Amygdala (tissue), 56 donors: ENCODE results near the gene KPNA2.

Experiments used
- DNase-seq, 56 donors: peaks; one replicate each; lab custom pipeline; 2025; lab: John Stamatoyannopoulos, UW

The KPNA2 gene

GRCh38 chr17:68094481-68095078 is 59.0 kb downstream of the KPNA2 start:
- no peak for DNase-seq

DNA sequence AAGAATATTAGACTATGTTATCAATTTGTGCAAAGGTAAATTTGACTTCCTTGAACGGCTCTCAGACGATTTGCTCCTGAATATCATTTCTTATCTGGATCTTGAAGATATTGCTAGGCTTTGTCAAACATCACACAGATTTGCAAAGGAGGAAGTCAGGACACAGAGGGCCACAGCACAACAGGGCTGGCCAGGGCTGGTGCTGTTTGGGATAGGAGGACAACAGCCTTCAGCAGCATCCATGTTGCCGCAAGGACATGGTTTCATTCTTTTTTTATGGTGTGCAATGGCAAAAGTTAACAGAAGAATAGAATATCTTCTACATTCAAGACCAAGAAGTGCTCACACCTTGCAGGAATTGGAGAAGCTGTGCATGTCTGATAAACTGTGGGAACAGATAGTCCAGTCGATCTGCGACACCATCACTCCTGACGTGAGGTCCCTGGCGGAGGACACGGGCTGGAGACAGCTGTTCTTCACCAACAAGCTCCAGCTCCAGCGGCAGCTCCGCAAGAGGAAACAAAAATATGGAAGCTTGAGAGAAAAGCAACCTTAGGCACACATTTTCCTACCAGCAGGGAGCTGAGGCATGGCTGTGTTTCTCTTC is 59.8 kb downstream of the KPNA2 start:
- DNase-seq: no peak

GRCh38 chr17:68096111-68096510 is 60.6 kb downstream of the KPNA2 start:
- DNase-seq: no peak
